GM12872 (cell line): ENCODE measurements around the gene MRTFA.

Experiments used
- CTCF ChIP-seq: IDR thresholded peaks from 3 replicates; pipeline ENCODE4 v1.5.1; 2011; ENCODE audit warnings: low read depth, mild to moderate bottlenecking, low read length, moderate library complexity; ENCODE audit not compliant: insufficient read depth

MRTFA gene

GRCh38 chr22:40636380-40637182 lies at the start of gene MRTFA:
TSS of gene MRTFA (minus strand) at chr22:40636719.
- TF ChIP-seq CTCF: no peak

- no peak for TF ChIP-seq CTCF
Observed at GRCh38 chr22:40685406-40685805, 48.9 kb upstream of the MRTFA start.

- TF ChIP-seq CTCF: no peak
Observed at GRCh38 chr22:40684728-40685127, 48.2 kb upstream of the MRTFA start.

GRCh38 chr22:40681451-40681850 lies 44.9 kb upstream of the MRTFA start:
- no peak for TF ChIP-seq CTCF

GRCh38 chr22:40680819-40681183 lies 44.3 kb upstream of the MRTFA start:
- no peak for TF ChIP-seq CTCF

GRCh38 chr22:40679964-40680818 lies 43.7 kb upstream of the MRTFA start:
- no peak for TF ChIP-seq CTCF

GRCh38 chr22:40679249-40679963 lies 42.9 kb upstream of the MRTFA start, which contains the start of gene MCHR1:
TSS of gene MCHR1 (plus strand) at chr22:40679484. CDS start at chr22:40679653, 169 bp downstream.
- no peak for TF ChIP-seq CTCF
